ENCODE measurements around the gene PIK3R1. TPM values are rescaled to one million over a fixed set of nuclear protein-coding genes. Genes with fewer than 3 reads are reported as not detected.

The PIK3R1 gene
- polyA plus RNA-seq, 12 donors = 44.8 to 152 (median 69.9) TPM; not detected in 1

DNA sequence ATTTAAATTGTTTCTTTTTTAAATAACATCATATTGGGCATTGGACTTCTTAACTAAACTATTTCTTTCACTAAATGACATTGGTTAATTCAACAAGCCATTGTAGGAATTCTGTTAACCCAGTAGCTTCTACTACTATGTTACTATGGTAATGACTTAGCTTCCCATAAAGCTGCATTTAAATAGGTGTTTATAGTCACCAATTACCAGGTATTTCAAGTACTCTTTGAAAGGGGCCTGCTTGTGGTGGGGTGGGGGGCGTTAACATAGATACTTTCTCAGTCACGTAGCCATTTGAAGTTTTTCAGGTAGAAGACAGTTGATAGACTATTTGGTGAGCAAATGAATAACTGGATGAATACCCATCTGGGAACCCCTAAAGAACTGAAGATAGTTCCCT, 34.0 kb downstream of the PIK3R1 start:
- DNase-seq = no peak

DNA sequence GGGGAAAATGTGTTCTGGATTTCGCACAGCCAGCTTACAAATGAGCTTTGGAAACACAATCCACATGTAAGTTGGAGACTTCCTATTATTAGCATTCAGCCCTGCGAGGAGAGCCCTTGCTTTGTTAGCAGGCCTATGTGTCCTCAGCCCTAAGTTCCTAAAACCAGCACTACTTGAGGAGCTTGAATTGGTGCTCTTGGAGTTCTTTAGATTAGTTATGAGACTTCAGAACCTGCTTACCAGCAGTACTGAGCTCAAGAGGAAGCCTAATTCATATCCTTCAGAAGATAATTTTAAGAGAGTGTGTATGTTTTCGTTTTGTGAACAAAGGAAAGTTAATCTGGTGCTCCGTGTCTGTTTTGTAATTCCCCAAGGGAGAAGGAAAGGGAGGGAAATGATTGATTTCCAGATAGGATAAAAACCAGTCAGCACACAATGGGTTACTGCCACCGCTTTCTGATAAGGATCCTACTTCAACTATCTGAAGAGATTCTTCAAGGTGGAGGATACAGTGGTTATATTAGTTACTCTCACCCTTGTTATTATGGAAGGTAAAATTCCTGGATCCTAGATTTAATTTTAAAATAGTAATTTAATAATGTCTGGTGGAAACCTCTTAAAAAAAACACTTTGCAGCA, 35.2 kb downstream of the PIK3R1 start:
- no peak for DNase-seq

GRCh38 chr5:68251386-68251785, 35.8 kb downstream of the PIK3R1 start:
- no peak for DNase-seq

DNA sequence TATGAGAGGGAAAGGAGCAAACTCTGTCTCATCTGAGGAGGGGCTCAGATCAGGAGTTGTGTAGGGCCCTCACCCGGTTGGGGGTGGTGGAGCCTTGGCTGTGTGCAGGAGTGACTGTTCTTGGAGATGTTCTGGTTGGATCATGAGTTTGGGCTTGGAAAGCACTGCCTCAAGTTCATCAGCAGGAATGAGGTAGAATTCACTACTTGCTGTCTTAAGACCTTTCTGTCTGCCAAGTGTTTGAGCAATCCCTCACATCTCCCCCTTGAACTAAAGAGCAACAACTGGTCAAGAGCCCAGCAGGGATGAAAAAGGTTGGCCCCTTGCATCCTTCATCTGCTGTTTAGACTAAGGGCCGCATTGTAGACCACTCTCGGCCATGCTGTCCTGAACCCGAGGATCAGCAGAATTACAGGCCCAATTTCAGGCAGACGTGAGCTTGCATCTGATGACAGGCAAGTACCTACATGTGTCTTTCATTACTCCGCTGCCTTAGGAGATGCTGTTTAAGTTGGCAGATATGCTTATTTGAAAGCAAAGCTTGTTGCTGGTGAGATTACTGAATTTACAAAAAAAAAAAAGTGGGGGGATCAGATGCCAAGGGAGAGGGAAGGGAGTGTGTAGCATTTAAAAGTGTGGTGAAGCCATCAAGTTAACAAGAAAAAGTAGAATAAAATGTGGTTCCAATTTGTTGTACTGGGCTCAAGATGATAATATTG, 36.4 kb downstream of the PIK3R1 start:
- peak; percentile 77 for DNase-seq

DNA sequence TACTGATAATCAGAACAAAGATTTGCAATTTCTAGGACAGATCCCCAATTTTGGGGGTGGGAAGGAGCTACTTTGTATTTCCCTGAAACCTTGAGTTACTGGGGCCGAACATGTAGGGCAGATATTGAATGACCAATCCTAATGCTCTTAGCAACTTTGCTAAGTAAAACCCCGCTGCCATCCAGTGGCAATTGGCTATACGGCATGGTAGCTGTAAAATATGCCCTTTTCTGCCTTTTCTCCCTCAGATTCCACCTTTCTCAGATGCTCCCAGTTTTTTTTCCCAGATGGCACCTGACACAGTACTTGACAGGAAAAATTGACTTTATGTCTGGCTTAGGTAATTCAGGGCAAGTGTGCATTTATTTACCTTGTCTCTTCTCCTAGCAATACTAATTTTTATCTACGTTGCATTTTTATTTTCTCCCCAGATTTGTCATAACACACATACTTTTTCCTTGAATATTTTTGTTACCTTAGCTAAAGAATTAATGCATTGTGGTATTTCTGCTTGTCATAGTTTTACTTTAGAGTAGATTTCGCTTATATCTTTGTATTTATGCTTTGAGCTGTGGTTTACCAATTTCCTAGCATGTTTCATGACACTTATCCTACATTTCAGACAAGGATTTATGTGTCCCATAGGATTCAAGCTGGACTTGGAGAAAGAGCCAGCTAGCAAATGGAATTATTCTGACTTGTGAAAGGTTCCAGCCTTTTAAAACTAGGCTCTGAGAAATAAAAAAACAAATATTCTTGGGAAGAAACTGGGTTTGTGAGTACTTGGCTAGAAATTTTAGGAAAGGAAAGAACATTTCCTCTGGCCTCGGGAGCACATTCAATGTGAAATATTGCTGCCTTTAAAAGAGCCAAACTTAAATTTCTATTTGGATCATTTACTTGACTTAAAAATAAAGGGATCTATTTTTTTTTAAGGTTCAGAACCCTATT, 37.4 kb downstream of the PIK3R1 start:
- peak; percentile 76 for DNase-seq

GRCh38 chr5:68253624-68254585, 38.3 kb downstream of the PIK3R1 start:
- DNase-seq = peak; percentile 73

GRCh38 chr5:68254810-68255209, 39.3 kb downstream of the PIK3R1 start:
- DNase-seq = no peak

- no peak for DNase-seq
Measured at GRCh38 chr5:68255305-68256120, 40.0 kb downstream of the PIK3R1 start.

DNA sequence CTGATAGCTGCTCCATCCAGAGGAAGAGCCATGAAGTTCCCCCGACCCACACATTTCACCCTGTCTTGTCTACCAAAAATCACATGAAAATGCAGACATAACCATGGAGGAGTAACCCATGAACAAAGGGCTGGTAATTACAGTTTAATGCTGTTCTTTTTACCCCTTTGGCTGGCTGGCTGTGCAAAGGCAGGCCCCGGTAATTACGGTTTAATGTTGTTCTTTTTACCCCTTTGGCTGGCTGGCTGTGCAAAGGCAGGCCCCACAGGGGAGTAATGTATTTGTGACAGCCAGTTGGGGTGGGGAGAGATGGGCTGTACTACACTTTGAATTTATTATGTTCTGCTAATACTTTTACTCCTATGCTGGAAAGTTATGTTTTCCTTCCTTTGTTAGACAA, 41.7 kb downstream of the PIK3R1 start:
- DNase-seq = no peak

GRCh38 chr5:68258531-68258930, 43.0 kb downstream of the PIK3R1 start:
- no peak for DNase-seq

GRCh38 chr5:68259700-68260099, 44.1 kb downstream of the PIK3R1 start:
- no peak for DNase-seq

DNA sequence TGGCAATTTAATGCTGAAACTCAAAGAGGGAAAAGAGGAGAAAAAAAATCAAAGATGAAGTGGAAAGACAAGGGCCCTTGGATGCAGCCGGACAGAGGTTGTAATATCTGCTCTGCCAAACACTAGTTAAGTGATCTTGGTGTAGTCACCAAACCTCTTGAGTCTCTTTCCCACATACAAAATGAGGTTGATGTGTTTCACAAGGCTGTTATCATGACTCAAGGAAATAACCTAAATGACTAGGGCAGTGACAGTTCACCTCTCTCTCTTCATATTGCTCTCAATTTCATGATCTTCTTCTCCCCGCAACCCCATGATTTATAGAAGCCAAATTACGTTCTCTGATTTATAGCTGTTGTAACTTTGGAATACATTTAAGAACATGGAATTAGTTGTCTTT, 44.9 kb downstream of the PIK3R1 start:
- no peak for DNase-seq

GRCh38 chr5:68261169-68261568, 45.6 kb downstream of the PIK3R1 start:
- no peak for DNase-seq

DNA sequence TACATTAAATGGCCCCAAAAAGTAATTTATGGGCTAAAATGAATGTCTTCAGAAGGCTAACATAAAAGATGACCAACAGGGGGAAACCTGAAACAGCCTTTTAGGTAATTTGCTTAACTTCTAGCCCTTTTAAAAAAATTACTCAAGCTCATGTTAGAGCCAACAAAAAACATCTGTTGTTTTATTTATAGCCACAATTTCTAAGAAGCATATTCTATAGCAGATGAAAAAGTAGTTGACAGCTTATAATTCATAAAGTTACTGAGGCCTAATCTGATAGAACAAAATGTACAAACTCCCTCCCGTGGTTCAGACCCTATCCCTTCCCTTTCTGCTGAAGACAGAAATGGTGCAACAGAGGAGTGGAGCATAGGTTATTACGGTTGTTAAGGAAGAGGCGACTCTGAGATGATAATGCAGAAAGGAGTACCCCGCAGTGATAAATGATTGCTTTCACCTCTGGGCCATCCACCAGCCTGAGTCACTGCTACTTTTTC, 46.1 kb downstream of the PIK3R1 start:
- no peak for DNase-seq

DNA sequence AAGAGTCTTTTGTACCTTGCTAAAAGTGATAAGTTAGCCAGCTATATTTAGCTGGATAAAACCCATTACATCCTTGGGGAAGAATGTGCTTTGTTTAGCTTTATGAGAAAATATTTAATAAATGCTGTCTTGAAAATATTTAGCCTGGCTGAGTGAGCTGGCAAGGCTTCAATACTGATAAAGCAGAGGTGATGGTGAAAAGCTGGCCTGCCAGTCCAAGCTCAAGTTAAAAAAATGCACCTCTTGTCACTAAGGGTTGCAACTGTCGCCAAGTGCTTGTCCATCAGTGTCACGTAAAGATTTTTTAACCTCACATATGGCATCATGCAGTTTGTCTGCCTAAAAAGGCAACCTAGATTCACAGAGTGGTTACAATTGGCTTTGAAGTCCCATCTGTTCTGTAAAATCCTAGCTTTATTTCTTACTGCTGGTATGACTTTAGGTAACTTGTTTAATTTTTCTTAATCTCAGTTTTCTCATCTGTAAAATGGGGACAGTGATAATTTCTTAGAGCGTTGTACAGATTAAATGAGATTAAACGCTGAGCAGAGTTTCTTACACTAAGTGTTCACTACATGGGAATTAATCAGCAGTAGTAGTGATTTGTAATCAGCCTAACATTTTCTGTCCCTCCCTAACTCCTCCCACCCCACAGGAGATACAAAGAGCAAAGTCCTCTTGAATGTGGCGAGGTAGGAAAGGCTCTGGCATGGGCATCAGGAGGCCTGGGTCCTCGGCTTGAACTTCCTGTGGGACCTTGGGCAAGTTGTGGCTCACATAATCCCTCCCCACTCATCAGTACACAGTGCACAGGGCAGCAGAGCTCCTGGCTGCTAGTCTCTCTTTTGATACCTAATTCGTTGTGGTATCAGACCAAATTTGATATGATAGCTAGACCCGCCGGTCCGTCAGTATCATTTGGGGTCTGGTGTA, 48.7 kb downstream of the PIK3R1 start:
- DNase-seq = no peak

DNA sequence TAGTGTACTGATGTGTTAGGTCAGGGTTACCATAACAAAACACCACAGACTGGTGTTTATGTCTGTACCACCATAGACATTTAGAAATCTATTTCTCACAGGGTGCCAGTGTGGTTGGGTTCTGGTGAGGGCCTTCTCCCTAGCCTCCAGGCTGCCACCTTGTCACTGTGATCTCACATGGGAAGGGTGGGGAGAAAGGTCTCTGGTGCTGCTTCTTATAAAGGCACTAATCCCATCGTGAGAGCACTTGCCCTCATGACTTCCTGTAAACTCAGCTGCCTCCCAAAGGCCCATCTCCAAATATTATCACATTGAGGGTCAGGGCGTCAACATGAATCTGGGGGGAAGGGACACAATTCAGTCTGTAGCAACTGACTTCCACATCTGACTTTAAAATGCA, 49.8 kb downstream of the PIK3R1 start:
- DNase-seq = no peak

DNA sequence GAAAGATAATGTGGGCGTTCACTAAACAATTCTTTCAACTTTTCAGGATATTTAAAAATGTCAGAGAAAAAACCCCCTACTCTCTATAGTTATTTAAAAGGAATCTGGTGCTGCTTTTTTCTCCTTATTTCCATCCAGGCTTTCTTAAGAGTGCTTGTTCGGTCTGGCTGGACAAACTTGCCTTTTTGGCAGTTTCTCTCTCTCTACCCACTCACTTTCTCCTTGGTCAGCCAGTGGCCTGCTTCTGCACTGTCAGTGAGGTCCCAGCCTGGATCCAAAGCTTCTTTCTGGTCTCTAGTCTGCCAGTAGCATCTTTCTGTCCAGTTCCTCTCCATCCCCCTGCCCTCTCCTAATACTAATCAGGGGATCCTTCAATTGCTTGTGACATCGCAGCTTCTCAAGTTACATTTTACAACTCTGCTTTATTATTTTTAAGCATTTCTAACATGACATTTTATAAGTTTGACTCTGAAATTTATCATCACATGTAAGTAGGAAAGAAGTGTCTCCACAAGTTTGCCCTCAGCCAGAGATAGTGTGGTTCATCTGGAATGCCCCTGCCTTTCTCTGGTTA, 50.4 kb downstream of the PIK3R1 start:
- DNase-seq = no peak

DNA sequence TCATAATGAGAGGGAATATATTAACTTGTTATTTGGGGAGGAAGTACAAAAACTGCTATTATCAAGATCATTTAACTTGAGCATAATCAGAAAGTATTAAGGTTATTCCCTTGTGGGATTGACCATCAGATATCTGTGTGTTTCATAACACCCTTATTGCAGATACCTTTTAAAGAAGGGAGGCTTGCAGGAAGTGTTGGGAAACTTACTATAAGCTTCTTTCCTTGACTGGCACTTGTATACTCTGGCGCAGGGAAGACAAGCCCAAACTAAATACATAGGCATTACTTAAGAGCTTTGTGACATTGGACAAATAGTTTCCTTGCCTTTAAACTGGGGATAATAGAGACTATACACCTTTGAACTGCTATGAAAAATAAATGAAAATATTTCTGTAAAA, 50.9 kb downstream of the PIK3R1 start:
- DNase-seq = no peak

DNA sequence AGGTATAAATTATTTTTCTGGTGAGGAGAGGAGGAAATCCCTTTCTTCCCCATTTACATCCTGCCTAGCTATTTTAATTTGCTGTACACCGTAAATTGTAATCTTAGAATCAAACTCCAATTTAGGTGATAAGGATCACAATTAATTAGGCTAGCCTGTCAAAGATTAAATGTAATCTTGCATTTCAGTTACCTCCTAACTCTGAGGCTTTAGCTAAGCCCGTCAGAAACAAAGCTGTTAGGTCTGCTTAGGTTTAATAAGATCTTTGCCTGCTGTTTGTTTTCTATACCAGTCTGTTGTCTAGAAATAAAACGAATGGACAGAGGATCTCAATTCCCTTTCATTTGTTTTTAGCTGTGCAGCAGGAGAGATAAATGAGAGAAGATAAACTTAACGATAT, 51.5 kb downstream of the PIK3R1 start:
- DNase-seq = no peak

All from muscle of arm (tissue), 12 donors.